Measurements from ENCODE around the gene AUNIP. TPM values are rescaled to one million over a fixed set of nuclear protein-coding genes. Genes with fewer than 3 reads are reported as not detected.

The AUNIP gene
- polyA plus RNA-seq, 1 of the 3 experiments (the other 2 are of a cell fraction): 1.9 TPM

DNA sequence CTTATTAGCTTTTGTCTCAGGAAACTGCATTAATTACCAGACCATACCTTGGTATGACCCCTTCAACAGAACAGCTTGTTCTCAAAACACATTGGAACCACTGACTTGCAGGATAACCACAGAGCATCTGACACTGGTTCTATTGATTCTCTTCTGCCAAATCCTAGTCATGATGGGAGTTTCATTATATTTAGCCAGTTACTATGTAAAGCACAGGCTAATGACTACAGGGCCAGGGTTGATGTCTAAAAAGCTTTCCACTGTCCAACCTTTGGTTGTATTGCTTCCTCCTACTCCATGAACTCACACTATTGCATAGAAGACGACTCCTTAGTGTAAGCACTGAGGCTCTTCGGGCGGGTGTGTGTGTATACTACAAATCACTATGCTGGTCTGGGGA lies 43.2 kb upstream of the AUNIP start:
- peaks cover 21% of the 10 kb centered on the region; the same call in 1 of the 2 replicates for H4K20me1 ChIP-seq (ENCODE audit: insufficient read depth)
- no peak overlapping the region for H3K27ac ChIP-seq (ENCODE audit: low read depth in 2 of 2, low read length in 1 of 2)
- no peak overlapping the region; the same call in 1 of the 2 replicates for H3K4me2 ChIP-seq
- H3K36me3 ChIP-seq (replicated peaks in 1 of 2; ENCODE audit: control insufficient read depth in 1 of 2, insufficient read depth in 2 of 2, low read length in 1 of 2): peaks cover 46 to 60% of the 10 kb centered on the region in 2 experiments
- ChIA-PET CTCF (interaction anchor here (0.7 to 13.3 kb wide), 10 partner anchors 10 to 284 kb away, joined by 3 to 344 read pairs (median 3); partner anchors contain the start of gene PAFAH2), POLR2A (interaction anchor here (2.5 kb wide), 1 partner anchor 10 kb away, joined by 6 read pairs; no protein-coding TSS in a partner anchor)
- H3K9me3 ChIP-seq: no peaks in the 10 kb centered on the region
- no peak overlapping the region for H2AFZ ChIP-seq (ENCODE audit: low read depth)
- H3K4me3 ChIP-seq (ENCODE audit: low read depth in 2 of 2, low read length in 1 of 2): no peak overlapping the region
- H3K79me2 ChIP-seq (ENCODE audit: insufficient read depth): peaks cover 79% of the 10 kb centered on the region
- H3K9ac ChIP-seq: no peak overlapping the region
- peaks cover 40% of the 10 kb centered on the region for H3F3A ChIP-seq (replicated peaks; ENCODE audit: insufficient read depth)
- TF ChIP-seq YY1 (IDR thresholded peaks at IDR 0.05; ENCODE audit: low read depth) (no peak), SIN3A (IDR thresholded peaks at IDR 0.05; ENCODE audit: borderline replicate concordance, low read depth, low read length) (no peak), NFIC (IDR thresholded peaks at IDR 0.05; ENCODE audit: borderline replicate concordance) (no peak), ELF1 (IDR thresholded peaks at IDR 0.05) (no peak), JUND (IDR thresholded peaks at IDR 0.05) (no peak), MEF2A (IDR thresholded peaks at IDR 0.05; ENCODE audit: borderline replicate concordance, low read depth) (no peak)
- TF ChIP-seq, protein P1, sequence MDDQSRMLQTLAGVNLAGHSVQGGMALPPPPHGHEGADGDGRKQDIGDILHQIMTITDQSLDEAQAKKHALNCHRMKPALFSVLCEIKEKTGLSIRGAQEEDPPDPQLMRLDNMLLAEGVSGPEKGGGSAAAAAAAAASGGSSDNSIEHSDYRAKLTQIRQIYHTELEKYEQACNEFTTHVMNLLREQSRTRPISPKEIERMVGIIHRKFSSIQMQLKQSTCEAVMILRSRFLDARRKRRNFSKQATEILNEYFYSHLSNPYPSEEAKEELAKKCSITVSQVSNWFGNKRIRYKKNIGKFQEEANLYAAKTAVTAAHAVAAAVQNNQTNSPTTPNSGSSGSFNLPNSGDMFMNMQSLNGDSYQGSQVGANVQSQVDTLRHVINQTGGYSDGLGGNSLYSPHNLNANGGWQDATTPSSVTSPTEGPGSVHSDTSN (IDR thresholded peaks at IDR 0.05): no peak
- no peaks in the 10 kb centered on the region for H3K9me2 ChIP-seq
- no peak for DNase-seq
- no peaks in the 10 kb centered on the region for H3K27me3 ChIP-seq (ENCODE audit: insufficient read depth)
- WGBS (ENCODE audit: low lambda C conversion rate): 98% methylated on average over 3 of the region's 3 CpGs
- H3K4me1 ChIP-seq (ENCODE audit: control insufficient read depth in 1 of 2, insufficient read depth in 2 of 2, low read depth in 1 of 2, low read length in 1 of 2): peaks cover 13 to 16% of the 10 kb centered on the region in 2 experiments; a peak in 3 of 4 replicates

DNA sequence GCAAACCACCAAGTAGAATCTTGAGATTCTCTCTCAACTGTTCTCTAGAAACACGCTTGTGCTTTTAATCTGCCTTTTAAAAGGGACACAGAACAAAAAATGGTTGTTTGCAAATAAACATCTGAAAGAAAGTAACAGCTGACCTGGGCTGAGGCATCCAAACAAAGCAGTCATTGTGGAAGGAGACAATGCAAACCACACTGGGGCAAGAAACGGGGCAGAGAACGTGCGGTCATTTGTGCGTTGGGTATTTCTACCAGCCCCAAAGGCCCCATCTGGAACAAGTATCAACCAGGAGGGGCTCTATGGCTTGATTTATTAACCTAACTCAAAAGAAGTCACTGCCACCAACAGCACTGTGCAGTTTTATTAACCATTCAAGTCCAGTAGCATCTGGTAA lies 41.0 kb upstream of the AUNIP start:
- ChIA-PET POLR2A (no interaction called here), CTCF (interaction anchor here (1.5 to 13.3 kb wide), 2 partner anchors 100 to 334 kb away, joined by 4 to 344 read pairs; partner anchors contain the start of genes CEP85 and PAFAH2)
- no peak overlapping the region for H3K4me2 ChIP-seq
- WGBS (ENCODE audit: low lambda C conversion rate): 91% methylated on average over 5 of the region's 5 CpGs
- H3K9me3 ChIP-seq: no peaks in the 10 kb centered on the region
- peaks cover 55% of the 10 kb centered on the region for H3F3A ChIP-seq (replicated peaks; ENCODE audit: insufficient read depth)
- TF ChIP-seq, protein P2, sequence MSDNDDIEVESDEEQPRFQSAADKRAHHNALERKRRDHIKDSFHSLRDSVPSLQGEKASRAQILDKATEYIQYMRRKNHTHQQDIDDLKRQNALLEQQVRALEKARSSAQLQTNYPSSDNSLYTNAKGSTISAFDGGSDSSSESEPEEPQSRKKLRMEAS (IDR thresholded peaks at IDR 0.05; ENCODE audit: low read depth): no peak
- TF ChIP-seq FOXJ3 (CRISPR knock-in tag; IDR thresholded peaks at IDR 0.05): no peak
- TF ChIP-seq YY1 (IDR thresholded peaks at IDR 0.05; ENCODE audit: low read depth): no peak
- TF ChIP-seq SIN3A (IDR thresholded peaks at IDR 0.05; ENCODE audit: borderline replicate concordance, low read depth, low read length): no peak
- no peak for TF ChIP-seq RXRA (IDR thresholded peaks at IDR 0.05; ENCODE audit: borderline replicate concordance, low read depth)
- no peak for TF ChIP-seq RFX5 (IDR thresholded peaks at IDR 0.05; ENCODE audit: low read length)
- TF ChIP-seq, protein P3, sequence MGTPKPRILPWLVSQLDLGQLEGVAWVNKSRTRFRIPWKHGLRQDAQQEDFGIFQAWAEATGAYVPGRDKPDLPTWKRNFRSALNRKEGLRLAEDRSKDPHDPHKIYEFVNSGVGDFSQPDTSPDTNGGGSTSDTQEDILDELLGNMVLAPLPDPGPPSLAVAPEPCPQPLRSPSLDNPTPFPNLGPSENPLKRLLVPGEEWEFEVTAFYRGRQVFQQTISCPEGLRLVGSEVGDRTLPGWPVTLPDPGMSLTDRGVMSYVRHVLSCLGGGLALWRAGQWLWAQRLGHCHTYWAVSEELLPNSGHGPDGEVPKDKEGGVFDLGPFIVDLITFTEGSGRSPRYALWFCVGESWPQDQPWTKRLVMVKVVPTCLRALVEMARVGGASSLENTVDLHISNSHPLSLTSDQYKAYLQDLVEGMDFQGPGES (IDR thresholded peaks at IDR 0.05; ENCODE audit: low read depth, low read length): no peak
- TF ChIP-seq CHD2 (IDR thresholded peaks at IDR 0.05; ENCODE audit: low read length, partially characterized antibody): no peak
- TF ChIP-seq JUND (IDR thresholded peaks at IDR 0.05): no peak
- no peak for TF ChIP-seq FOSL2 (IDR thresholded peaks at IDR 0.05; ENCODE audit: borderline replicate concordance, low read depth)
- TF ChIP-seq NRF1 (IDR thresholded peaks at IDR 0.05; ENCODE audit: low read depth, low read length): no peak
- TF ChIP-seq ELF1 (IDR thresholded peaks at IDR 0.05): no peak
- TF ChIP-seq, protein P4, sequence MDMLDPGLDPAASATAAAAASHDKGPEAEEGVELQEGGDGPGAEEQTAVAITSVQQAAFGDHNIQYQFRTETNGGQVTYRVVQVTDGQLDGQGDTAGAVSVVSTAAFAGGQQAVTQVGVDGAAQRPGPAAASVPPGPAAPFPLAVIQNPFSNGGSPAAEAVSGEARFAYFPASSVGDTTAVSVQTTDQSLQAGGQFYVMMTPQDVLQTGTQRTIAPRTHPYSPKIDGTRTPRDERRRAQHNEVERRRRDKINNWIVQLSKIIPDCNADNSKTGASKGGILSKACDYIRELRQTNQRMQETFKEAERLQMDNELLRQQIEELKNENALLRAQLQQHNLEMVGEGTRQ (IDR thresholded peaks at IDR 0.05; ENCODE audit: borderline replicate concordance, low read depth, low read length): no peak
- TF ChIP-seq TCF12 (IDR thresholded peaks at IDR 0.05): no peak
- H2AFZ ChIP-seq (ENCODE audit: low read depth): no peak overlapping the region
- peaks cover 21% of the 10 kb centered on the region; the same call in 1 of the 2 replicates for H4K20me1 ChIP-seq (ENCODE audit: insufficient read depth)
- no peaks in the 10 kb centered on the region for H3K9me2 ChIP-seq
- H3K4me1 ChIP-seq (ENCODE audit: control insufficient read depth in 1 of 2, insufficient read depth in 2 of 2, low read depth in 1 of 2, low read length in 1 of 2): peaks cover 23 to 26% of the 10 kb centered on the region in 2 experiments
- peaks cover 75% of the 10 kb centered on the region for H3K79me2 ChIP-seq (ENCODE audit: insufficient read depth)
- H3K4me3 ChIP-seq (ENCODE audit: low read depth in 2 of 2, low read length in 1 of 2): no peak overlapping the region
- DNase-seq: no peak
- H3K27me3 ChIP-seq (ENCODE audit: insufficient read depth): no peaks in the 10 kb centered on the region
- peaks cover 46 to 61% of the 10 kb centered on the region in 2 experiments for H3K36me3 ChIP-seq (replicated peaks in 1 of 2; ENCODE audit: control insufficient read depth in 1 of 2, insufficient read depth in 2 of 2, low read length in 1 of 2)
- no peak overlapping the region for H3K27ac ChIP-seq (ENCODE audit: low read depth in 2 of 2, low read length in 1 of 2)
- H3K9ac ChIP-seq: no peak overlapping the region
